Measurements from ENCODE around the gene HS6ST3. TPM values are rescaled to one million over a fixed set of nuclear protein-coding genes. Genes with fewer than 3 reads are reported as not detected.

HS6ST3 gene
- total and polyA plus RNA-seq, 9 of the 15 experiments (the other 6 are each of a cell fraction or from before 2014, with no cell fraction given) = not detected

DNA sequence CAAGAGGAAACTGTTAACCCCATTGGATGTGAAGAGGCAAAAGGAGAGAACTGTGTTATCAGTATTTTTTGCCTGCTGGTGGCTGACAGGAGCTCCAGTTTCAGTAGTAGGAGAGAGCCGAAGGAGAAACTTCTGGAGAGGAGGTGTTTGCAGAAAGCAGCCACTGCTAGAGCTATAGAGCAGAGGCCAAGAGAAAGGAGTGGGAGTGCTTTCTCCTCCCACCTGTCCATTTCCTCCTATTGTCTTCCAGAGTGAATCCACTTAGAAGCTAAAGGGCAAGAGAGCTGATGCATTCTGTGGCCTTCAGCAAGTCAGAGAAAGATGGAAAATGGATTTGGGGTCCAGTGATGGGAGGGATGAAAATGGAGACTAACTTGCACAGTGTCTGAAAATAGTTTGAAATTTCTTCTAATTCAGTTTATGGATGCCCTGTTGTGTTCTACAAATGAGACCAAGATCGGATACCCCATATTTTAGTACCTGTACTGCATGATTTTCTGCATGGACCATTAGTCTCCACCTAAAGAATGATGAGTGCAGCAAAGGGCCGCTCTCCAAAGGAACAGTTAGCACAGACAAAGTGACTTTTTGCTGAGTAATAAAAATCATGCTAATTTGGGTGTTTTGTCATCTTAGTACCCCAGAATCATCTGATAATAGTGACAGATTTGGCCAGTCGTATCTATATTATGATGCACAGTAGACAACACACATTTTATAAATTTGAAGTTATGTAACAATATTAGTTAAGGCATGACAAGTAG, 10.7 kb downstream of the HS6ST3 start (continued):
- TF ChIP-seq, protein P1, sequence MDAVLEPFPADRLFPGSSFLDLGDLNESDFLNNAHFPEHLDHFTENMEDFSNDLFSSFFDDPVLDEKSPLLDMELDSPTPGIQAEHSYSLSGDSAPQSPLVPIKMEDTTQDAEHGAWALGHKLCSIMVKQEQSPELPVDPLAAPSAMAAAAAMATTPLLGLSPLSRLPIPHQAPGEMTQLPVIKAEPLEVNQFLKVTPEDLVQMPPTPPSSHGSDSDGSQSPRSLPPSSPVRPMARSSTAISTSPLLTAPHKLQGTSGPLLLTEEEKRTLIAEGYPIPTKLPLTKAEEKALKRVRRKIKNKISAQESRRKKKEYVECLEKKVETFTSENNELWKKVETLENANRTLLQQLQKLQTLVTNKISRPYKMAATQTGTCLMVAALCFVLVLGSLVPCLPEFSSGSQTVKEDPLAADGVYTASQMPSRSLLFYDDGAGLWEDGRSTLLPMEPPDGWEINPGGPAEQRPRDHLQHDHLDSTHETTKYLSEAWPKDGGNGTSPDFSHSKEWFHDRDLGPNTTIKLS (IDR thresholded peaks at IDR 0.05; ENCODE audit: borderline replicate concordance, low read depth) = no peak
- no peak for TF ChIP-seq DPF2 (IDR thresholded peaks at IDR 0.05)
- no peak for TF ChIP-seq SRSF3 (IDR thresholded peaks at IDR 0.05; ENCODE audit: insufficient read depth, low read length)
- TF ChIP-seq JUN (IDR thresholded peaks at IDR 0.05; ENCODE audit: borderline replicate concordance, low read depth, low read length) = no peak
- no peak for TF ChIP-seq JUN (CRISPR knock-in tag; IDR thresholded peaks at IDR 0.05; ENCODE audit: borderline replicate concordance)
- no peak for TF ChIP-seq ZSCAN29 (IDR thresholded peaks at IDR 0.05)
- no peak for TF ChIP-seq ZNF184 (CRISPR knock-in tag; IDR thresholded peaks at IDR 0.05)
- TF ChIP-seq HMGN3 (IDR thresholded peaks at IDR 0.05; ENCODE audit: borderline replicate concordance, extremely low read depth, insufficient read length, low read depth, low read length) = no peak

- Histone ChIP-seq H3K9me1 (ENCODE audit: control insufficient read depth, insufficient read depth, low read length) (no peaks in the 10 kb centered on the region), H3K9ac (ENCODE audit: insufficient read depth in 1 of 2, low read depth in 2 of 2, low read length in 2 of 2) (no peak overlapping the region), H3K4me1 (replicated peaks in 1 of 2; ENCODE audit: control insufficient read depth in 2 of 2, insufficient read depth in 2 of 2, low read length in 2 of 2) (no peaks in the 10 kb centered on the region), H3K9me3 (replicated peaks; ENCODE audit: control insufficient read depth, insufficient read depth, low read depth, low read length) (no peaks in the 10 kb centered on the region), H3K4me3 (no peak overlapping the region), H3K4me2 (ENCODE audit: insufficient read depth, low read length) (no peak overlapping the region), H3K79me2 (ENCODE audit: control insufficient read depth, insufficient read depth, low read length) (no peaks in the 10 kb centered on the region), H3K27ac (ENCODE audit: extremely low read depth, low read depth, low read length) (no peak overlapping the region), H3K27me3 (ENCODE audit: control insufficient read depth in 2 of 2, insufficient read depth in 2 of 2, low read length in 2 of 2) (no peaks in the 10 kb centered on the region), H3K36me3 (ENCODE audit: control insufficient read depth, insufficient read depth, low read length) (no peaks in the 10 kb centered on the region), H2AFZ (ENCODE audit: low read depth, low read length) (no peak overlapping the region), H4K20me1 (replicated peaks; ENCODE audit: control insufficient read depth, insufficient read depth, low read length) (no peaks in the 10 kb centered on the region)
- FAIRE-seq = no peak
- BruUV-seq (replicated peaks) = no TSS peak
- ChIA-PET CTCF (ENCODE audit: low intra/inter-chr PET ratio) (no interaction called here), POLR2A (interaction anchor here (0.6 kb wide), 1 partner anchor 855 kb away, joined by 3 read pairs; no protein-coding TSS in a partner anchor)
- TF ChIP-seq DMBX1 (CRISPR knock-in tag; IDR thresholded peaks at IDR 0.05; ENCODE audit: borderline replicate concordance) (no peak), NFE2 (IDR thresholded peaks at IDR 0.05; ENCODE audit: low read depth) (no peak)
- TF ChIP-seq, protein P2, sequence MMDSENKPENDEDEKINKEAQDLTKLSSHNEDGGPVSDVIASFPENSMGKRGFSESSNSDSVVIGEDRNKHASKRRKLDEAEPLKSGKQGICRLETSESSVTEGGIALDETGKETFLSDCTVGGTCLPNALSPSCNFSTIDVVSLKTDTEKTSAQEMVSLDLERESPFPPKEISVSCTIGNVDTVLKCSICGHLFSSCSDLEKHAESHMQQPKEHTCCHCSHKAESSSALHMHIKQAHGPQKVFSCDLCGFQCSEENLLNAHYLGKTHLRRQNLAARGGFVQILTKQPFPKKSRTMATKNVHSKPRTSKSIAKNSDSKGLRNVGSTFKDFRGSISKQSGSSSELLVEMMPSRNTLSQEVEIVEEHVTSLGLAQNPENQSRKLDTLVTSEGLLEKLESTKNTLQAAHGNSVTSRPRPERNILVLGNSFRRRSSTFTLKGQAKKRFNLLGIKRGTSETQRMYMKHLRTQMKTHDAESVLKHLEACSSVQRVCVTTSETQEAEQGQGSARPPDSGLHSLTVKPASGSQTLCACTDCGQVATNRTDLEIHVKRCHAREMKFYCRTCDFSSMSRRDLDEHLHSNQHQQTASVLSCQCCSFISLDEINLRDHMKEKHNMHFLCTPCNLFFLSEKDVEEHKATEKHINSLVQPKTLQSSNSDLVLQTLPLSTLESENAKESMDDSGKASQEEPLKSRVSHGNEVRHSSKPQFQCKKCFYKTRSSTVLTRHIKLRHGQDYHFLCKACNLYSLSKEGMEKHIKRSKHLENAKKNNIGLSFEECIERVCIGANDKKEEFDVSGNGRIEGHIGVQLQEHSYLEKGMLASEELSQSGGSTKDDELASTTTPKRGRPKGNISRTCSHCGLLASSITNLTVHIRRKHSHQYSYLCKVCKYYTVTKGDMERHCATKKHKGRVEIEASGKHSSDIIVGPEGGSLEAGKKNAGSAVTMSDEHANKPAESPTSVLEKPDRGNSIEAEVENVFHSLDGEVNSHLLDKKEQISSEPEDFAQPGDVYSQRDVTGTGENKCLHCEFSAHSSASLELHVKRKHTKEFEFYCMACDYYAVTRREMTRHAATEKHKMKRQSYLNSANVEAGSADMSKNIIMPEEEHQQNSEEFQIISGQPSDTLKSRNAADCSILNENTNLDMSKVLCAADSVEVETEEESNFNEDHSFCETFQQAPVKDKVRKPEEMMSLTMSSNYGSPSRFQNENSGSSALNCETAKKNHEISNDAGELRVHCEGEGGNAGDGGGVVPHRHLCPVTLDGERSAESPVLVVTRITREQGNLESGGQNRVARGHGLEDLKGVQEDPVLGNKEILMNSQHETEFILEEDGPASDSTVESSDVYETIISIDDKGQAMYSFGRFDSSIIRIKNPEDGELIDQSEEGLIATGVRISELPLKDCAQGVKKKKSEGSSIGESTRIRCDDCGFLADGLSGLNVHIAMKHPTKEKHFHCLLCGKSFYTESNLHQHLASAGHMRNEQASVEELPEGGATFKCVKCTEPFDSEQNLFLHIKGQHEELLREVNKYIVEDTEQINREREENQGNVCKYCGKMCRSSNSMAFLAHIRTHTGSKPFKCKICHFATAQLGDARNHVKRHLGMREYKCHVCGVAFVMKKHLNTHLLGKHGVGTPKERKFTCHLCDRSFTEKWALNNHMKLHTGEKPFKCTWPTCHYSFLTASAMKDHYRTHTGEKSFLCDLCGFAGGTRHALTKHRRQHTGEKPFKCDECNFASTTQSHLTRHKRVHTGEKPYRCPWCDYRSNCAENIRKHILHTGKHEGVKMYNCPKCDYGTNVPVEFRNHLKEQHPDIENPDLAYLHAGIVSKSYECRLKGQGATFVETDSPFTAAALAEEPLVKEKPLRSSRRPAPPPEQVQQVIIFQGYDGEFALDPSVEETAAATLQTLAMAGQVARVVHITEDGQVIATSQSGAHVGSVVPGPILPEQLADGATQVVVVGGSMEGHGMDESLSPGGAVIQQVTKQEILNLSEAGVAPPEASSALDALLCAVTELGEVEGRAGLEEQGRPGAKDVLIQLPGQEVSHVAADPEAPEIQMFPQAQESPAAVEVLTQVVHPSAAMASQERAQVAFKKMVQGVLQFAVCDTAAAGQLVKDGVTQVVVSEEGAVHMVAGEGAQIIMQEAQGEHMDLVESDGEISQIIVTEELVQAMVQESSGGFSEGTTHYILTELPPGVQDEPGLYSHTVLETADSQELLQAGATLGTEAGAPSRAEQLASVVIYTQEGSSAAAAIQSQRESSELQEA (IDR thresholded peaks at IDR 0.05; ENCODE audit: low read depth) = no peak
- in situ Hi-C loops (cut with MboI) (no loop called here), intact Hi-C loops (cut with micrococcal nuclease) (no loop called here)
- DNase-seq (ENCODE audit: extremely low read depth in 1 of 4, low spot score in 3 of 4) = no peak
- ATAC-seq = no peak
- 0% methylated on average over 2 of the region's 2 CpGs for WGBS (ENCODE audit: insufficient coverage, low coverage, missing lambda C conversion rate)
Measured at GRCh38 chr13:96104516-96104915, 14.6 kb downstream of the HS6ST3 start.
